KMS-11 (cell line): ENCODE data around the gene CYLD.

ENCODE experiments used
- H2AFZ ChIP-seq: fragments of 200-600 bp; sonication (generic); 2 replicates; pipeline ENCODE4 v1.6.1; 2016; ENCODE audit warnings: antibody characterized with exemption, mixed run types, low read depth
- H3K27ac ChIP-seq: fragments of 200-600 bp; sonication (generic); 2 replicates; pipeline ENCODE4 v1.6.1; 2016; ENCODE audit warnings: mild to moderate bottlenecking, mixed run types
- H3K27me3 ChIP-seq: fragments of 200-600 bp; sonication (generic); 2 replicates; pipeline ENCODE4 v1.6.1; 2017; ENCODE audit warnings: mild to moderate bottlenecking, low read depth, mixed run types, moderate library complexity; ENCODE audit not compliant: insufficient read depth
- H3K36me3 ChIP-seq: fragments of 200-600 bp; sonication (generic); 2 replicates; pipeline ENCODE4 v1.6.1; 2017; ENCODE audit warnings: mild to moderate bottlenecking, mixed run types; ENCODE audit not compliant: insufficient read depth
- H3K4me1 ChIP-seq: fragments of 200-600 bp; sonication (generic); 2 replicates; pipeline ENCODE4 v1.6.1; 2016; ENCODE audit warnings: mild to moderate bottlenecking, low read depth, mixed run types; ENCODE audit not compliant: poor library complexity, severe bottlenecking
- H3K4me2 ChIP-seq: fragments of 200-600 bp; sonication (generic); 2 replicates; pipeline ENCODE4 v1.7.0; 2016; ENCODE audit warnings: mild to moderate bottlenecking, mixed run types
- H3K4me3 ChIP-seq: fragments of 200-600 bp; sonication (generic); IDR thresholded peaks from 2 replicates; pipeline ENCODE4 v1.6.1; 2017; ENCODE audit warnings: low read depth, low read length, mixed read lengths; ENCODE audit not compliant: insufficient read depth
- H3K79me2 ChIP-seq: fragments of 200-600 bp; sonication (generic); 2 replicates; pipeline ENCODE4 v1.6.1; 2016; ENCODE audit warnings: low read depth, mixed run types; ENCODE audit not compliant: insufficient read depth
- H3K9ac ChIP-seq: fragments of 200-600 bp; sonication (generic); 2 replicates; pipeline ENCODE4 v1.6.1; 2016; ENCODE audit warnings: mild to moderate bottlenecking, mixed run types
- H4K20me1 ChIP-seq: fragments of 200-600 bp; sonication (generic); 2 replicates; pipeline ENCODE4 v1.6.1; 2016; ENCODE audit warnings: mild to moderate bottlenecking, mixed run types; ENCODE audit not compliant: insufficient read depth
- TF ChIP-seq, protein P1 (sequence below): fragments of 200-600 bp; sonication (generic); conservative IDR thresholded peaks from 2 replicates; pipeline ENCODE4 v1.6.1; 2017; ENCODE audit warnings: low read depth, mild to moderate bottlenecking, antibody characterized with exemption, low read length, moderate library complexity, mixed read lengths

CYLD gene

DNA sequence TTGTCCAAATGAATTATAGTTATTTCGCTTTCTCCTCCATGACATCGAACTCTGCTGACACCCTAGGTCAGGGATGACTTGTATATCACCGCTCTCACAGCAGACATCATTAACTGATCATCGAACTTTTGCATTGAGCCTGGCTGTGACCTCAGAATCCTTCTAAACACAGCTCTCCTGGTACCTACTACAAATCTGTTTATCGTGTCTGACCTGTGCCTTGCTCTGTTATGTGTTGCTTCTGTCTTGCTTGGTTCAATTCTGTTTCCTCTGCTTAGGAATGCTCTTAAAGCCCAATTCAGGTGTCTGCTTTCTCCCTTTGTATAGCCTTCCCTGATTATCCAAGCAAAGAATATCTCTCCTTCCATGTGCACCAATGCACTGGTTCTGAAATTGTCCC is 78.3 kb downstream of the CYLD start:
- Histone ChIP-seq H4K20me1 (no peaks in the 10 kb centered on the region), H3K27ac (no peak overlapping the region), H3K27me3 (no peaks in the 10 kb centered on the region), H3K4me2 (no peak overlapping the region), H3K9ac (no peak overlapping the region), H2AFZ (no peak overlapping the region), H3K4me3 (no peak overlapping the region), H3K79me2 (no peaks in the 10 kb centered on the region), H3K36me3 (no peaks in the 10 kb centered on the region), H3K4me1 (no peaks in the 10 kb centered on the region)
- TF ChIP-seq, protein P1, sequence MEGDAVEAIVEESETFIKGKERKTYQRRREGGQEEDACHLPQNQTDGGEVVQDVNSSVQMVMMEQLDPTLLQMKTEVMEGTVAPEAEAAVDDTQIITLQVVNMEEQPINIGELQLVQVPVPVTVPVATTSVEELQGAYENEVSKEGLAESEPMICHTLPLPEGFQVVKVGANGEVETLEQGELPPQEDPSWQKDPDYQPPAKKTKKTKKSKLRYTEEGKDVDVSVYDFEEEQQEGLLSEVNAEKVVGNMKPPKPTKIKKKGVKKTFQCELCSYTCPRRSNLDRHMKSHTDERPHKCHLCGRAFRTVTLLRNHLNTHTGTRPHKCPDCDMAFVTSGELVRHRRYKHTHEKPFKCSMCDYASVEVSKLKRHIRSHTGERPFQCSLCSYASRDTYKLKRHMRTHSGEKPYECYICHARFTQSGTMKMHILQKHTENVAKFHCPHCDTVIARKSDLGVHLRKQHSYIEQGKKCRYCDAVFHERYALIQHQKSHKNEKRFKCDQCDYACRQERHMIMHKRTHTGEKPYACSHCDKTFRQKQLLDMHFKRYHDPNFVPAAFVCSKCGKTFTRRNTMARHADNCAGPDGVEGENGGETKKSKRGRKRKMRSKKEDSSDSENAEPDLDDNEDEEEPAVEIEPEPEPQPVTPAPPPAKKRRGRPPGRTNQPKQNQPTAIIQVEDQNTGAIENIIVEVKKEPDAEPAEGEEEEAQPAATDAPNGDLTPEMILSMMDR = no peak

DNA sequence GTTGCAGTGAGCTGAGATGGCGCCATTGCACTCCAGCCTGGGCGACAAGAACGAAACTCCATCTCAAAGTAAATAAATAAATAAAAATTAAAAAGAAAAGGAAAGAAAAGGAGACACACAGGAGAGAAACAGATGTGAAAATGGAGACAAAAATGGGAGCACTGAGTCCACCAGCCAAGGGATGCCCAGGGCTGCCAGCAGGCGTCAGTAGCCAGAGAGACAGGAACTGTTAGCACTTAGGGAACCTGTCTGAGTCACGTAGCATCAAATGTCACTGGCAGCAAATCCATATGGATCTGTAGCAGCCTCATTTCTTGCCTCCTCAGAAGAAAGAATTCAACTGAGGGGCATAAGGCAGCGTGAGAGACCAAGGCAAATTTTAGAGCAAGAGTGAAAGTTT is 79.7 kb downstream of the CYLD start:
- Histone ChIP-seq H3K27ac (no peak overlapping the region), H2AFZ (no peak overlapping the region), H3K36me3 (no peaks in the 10 kb centered on the region), H3K79me2 (no peaks in the 10 kb centered on the region), H3K4me1 (no peaks in the 10 kb centered on the region), H3K9ac (no peak overlapping the region), H4K20me1 (no peaks in the 10 kb centered on the region), H3K4me3 (no peak overlapping the region), H3K27me3 (no peaks in the 10 kb centered on the region), H3K4me2 (no peak overlapping the region)
- TF ChIP-seq, protein P1 = no peak

DNA sequence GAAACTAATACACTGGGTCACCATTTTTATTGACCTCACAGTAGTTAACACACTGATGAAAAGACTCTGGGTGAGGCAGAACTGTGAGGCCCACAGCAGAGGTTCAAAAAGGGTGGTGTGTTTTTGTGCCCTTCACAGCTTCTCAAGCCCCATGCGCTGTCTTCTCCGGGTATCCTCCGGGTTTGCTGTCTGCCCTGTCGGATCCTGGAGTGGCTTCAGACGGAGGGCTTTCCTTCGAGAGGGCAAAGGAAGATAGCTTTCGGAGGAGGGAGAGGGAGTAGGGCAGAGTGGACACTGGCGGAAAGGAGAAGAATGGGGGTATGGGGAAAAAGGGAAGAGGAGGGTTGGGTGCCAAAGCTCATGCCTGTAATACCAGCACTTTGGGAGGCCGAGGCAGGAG is 80.8 kb downstream of the CYLD start:
- H2AFZ ChIP-seq = no peak overlapping the region
- no peak overlapping the region for H3K4me2 ChIP-seq
- no peaks in the 10 kb centered on the region for H3K36me3 ChIP-seq
- no peak overlapping the region for H3K9ac ChIP-seq
- H3K4me3 ChIP-seq = no peak overlapping the region
- no peaks in the 10 kb centered on the region for H3K27me3 ChIP-seq
- TF ChIP-seq, protein P1 = no peak
- H3K27ac ChIP-seq = no peak overlapping the region
- H3K79me2 ChIP-seq = no peaks in the 10 kb centered on the region
- no peaks in the 10 kb centered on the region for H4K20me1 ChIP-seq
- H3K4me1 ChIP-seq = no peaks in the 10 kb centered on the region

DNA sequence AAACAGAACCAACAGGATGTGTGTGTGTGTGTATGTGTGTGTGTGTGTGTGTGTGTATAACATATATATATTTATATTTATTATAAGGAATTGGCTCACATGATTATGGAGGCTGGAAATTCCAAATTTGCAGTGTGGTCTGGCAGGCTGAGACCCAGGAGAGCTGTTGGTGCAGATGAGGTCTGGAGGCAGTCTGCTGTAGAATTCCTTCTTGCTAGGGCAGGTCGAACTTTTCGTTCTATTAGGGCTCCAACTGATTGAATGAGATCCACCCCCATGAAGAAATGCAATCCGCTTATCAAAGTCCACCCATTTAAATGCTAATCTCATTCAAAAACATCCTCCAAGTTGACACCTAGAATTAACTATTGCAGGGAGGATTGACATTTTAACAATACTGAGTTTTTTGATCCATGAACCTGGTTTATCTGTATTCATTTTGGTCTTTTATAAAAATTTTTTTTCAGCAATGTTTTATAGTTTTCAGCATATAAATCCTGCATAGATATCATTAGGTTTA is 85.0 kb downstream of the CYLD start:
- no peak overlapping the region for H3K27ac ChIP-seq
- no peaks in the 10 kb centered on the region for H3K36me3 ChIP-seq
- no peaks in the 10 kb centered on the region for H4K20me1 ChIP-seq
- no peaks in the 10 kb centered on the region for H3K27me3 ChIP-seq
- H3K79me2 ChIP-seq = no peaks in the 10 kb centered on the region
- TF ChIP-seq, protein P1 = no peak
- no peak overlapping the region for H3K9ac ChIP-seq
- no peaks in the 10 kb centered on the region for H3K4me1 ChIP-seq
- no peak overlapping the region for H3K4me2 ChIP-seq
- H3K4me3 ChIP-seq = no peak overlapping the region
- no peak overlapping the region for H2AFZ ChIP-seq
